HEK293 (cell line): ENCODE data around the gene SPOCK3.

ENCODE experiments used
- CTCF ChIA-PET: fragments of 350-600 bp; formaldehyde crosslinking; extraction: SDS; loops from one replicate; lab custom pipeline; 2021; ENCODE audit warnings: antibody characterized with exemption; lab: Yijun Ruan, JAX
- POLR2A ChIA-PET: fragments of 300-600 bp; formaldehyde crosslinking; extraction: SDS; loops from one replicate; lab custom pipeline; 2020; ENCODE audit warnings: antibody characterized with exemption, inconsistent platforms; lab: Yijun Ruan, JAX
- H3K27ac ChIP-seq: fragments of 200-500 bp; sonication (Bioruptor generic); 2 replicates; pipeline ENCODE4 v1.5.1; 2014; ENCODE audit warnings: low read depth, low read length, control low read depth, inconsistent platforms; ENCODE audit errors: extremely low read depth
- H3K36me3 ChIP-seq, 2 experiments: fragments of 200-500 bp in 1 of 2; sonication (Bioruptor generic) in 1 of 2; 1 replicate in 1 of 2; 2 replicates in 1 of 2; pipeline ENCODE4 v1.5.1; 2014 to 2017; ENCODE audit warnings: inconsistent platforms in 2 of 2, low read length in 2 of 2; ENCODE audit not compliant: control insufficient read depth in 2 of 2, insufficient read depth in 1 of 2
- H3K4me1 ChIP-seq: fragments of 200-500 bp; sonication (Bioruptor generic); 2 replicates; pipeline ENCODE4 v1.5.1; 2014; ENCODE audit warnings: mild to moderate bottlenecking, low read length, inconsistent platforms; ENCODE audit not compliant: control insufficient read depth, insufficient read depth
- H3K4me3 ChIP-seq: 2 replicates; pipeline ENCODE4 v1.5.1; 2011; ENCODE audit warnings: low read depth, mild to moderate bottlenecking, control low read depth, low read length, moderate library complexity
- H3K9me3 ChIP-seq: fragments of 200-500 bp; sonication (Bioruptor generic); 2 replicates; pipeline ENCODE4 v1.5.1; 2014; ENCODE audit warnings: low read depth, low read length, inconsistent platforms; ENCODE audit not compliant: control insufficient read depth, insufficient read depth
- ATF2 ChIP-seq: fragments of 450-650 bp; formaldehyde crosslinking; IDR thresholded peaks from 2 replicates; pipeline ENCODE4 v1.5.1; 2016; ENCODE audit warnings: missing biosample characterization, missing genetic modification characterization, low read depth
- BCL6B ChIP-seq: fragments of 450-650 bp; formaldehyde crosslinking; IDR thresholded peaks from 2 replicates; pipeline ENCODE4 v1.5.1; 2017; ENCODE audit warnings: missing biosample characterization, missing genetic modification characterization
- HOXC10 ChIP-seq: sonication (generic); formaldehyde crosslinking; IDR thresholded peaks from 2 replicates; pipeline ENCODE4 v1.8.1; 2023; ENCODE audit warnings: mild to moderate bottlenecking, missing genetic modification reagents
- INSM2 ChIP-seq: fragments of 450-650 bp; formaldehyde crosslinking; IDR thresholded peaks from 2 replicates; pipeline ENCODE4 v1.5.1; 2016; ENCODE audit warnings: missing biosample characterization, missing genetic modification characterization
- KLF16 ChIP-seq: fragments of 450-650 bp; formaldehyde crosslinking; IDR thresholded peaks from 2 replicates; pipeline ENCODE4 v1.5.1; 2017; ENCODE audit warnings: missing biosample characterization, missing genetic modification characterization
- SETDB1 ChIP-seq: IDR thresholded peaks from one replicate; pipeline ENCODE4 v1.6.1; 2017; ENCODE audit warnings: mild to moderate bottlenecking, low read length, moderate library complexity, mixed read lengths; ENCODE audit not compliant: insufficient read length
- TRIM28 ChIP-seq: IDR thresholded peaks from 2 replicates; pipeline ENCODE4 v1.6.1; 2011; ENCODE audit warnings: low read length, control low read depth, borderline replicate concordance
- ZBTB26 ChIP-seq: fragments of 450-650 bp; formaldehyde crosslinking; optimal IDR thresholded peaks from 2 replicates; pipeline ENCODE3; 2016; ENCODE audit warnings: missing biosample characterization, mild to moderate bottlenecking, missing genetic modification characterization
- ZNF146 ChIP-seq: fragments of 450-650 bp; formaldehyde crosslinking; IDR thresholded peaks from 2 replicates; pipeline ENCODE4 v1.5.1; 2016; ENCODE audit warnings: missing biosample characterization, missing genetic modification characterization
- ZNF157 ChIP-seq: fragments of 450-650 bp; formaldehyde crosslinking; IDR thresholded peaks from 2 replicates; pipeline ENCODE4 v1.5.1; 2016; ENCODE audit warnings: missing biosample characterization, missing genetic modification characterization
- ZNF169 ChIP-seq: fragments of 450-650 bp; formaldehyde crosslinking; IDR thresholded peaks from 2 replicates; pipeline ENCODE4 v1.5.1; 2016; ENCODE audit warnings: missing biosample characterization, missing genetic modification characterization
- ZNF211 ChIP-seq: fragments of 450-650 bp; formaldehyde crosslinking; IDR thresholded peaks from 2 replicates; pipeline ENCODE4 v1.5.1; 2016; ENCODE audit warnings: low read depth, missing biosample characterization, missing genetic modification characterization
- ZNF239 ChIP-seq: fragments of 450-650 bp; formaldehyde crosslinking; IDR thresholded peaks from 2 replicates; pipeline ENCODE4 v1.5.1; 2016; ENCODE audit warnings: missing biosample characterization, missing genetic modification characterization
- ZNF366 ChIP-seq: fragments of 450-650 bp; formaldehyde crosslinking; conservative IDR thresholded peaks from 2 replicates; pipeline ENCODE4 v1.5.1; 2016; ENCODE audit warnings: missing biosample characterization, missing genetic modification characterization
- ZNF426 ChIP-seq: fragments of 450-650 bp; formaldehyde crosslinking; IDR thresholded peaks from 2 replicates; pipeline ENCODE4 v1.5.1; 2017; ENCODE audit warnings: missing biosample characterization, missing genetic modification characterization, mild to moderate bottlenecking, inconsistent platforms, moderate library complexity
- ZNF626 ChIP-seq: fragments of 450-650 bp; sonication (Bioruptor Pico); formaldehyde crosslinking; IDR thresholded peaks from 2 replicates; pipeline ENCODE4 v1.5.1; 2018; ENCODE audit warnings: missing biosample characterization, missing genetic modification characterization, inconsistent platforms
- ZNF629 ChIP-seq: fragments of 450-650 bp; formaldehyde crosslinking; IDR thresholded peaks from 2 replicates; pipeline ENCODE4 v1.5.1; 2017; ENCODE audit warnings: missing biosample characterization, missing genetic modification characterization
- ZNF660 ChIP-seq: fragments of 450-650 bp; IDR thresholded peaks from 2 replicates; pipeline ENCODE4 v1.5.1; 2018; ENCODE audit warnings: missing biosample characterization, mild to moderate bottlenecking, missing genetic modification characterization
- ZNF701 ChIP-seq: fragments of 450-650 bp; formaldehyde crosslinking; IDR thresholded peaks from 2 replicates; pipeline ENCODE4 v1.5.1; 2016; ENCODE audit warnings: missing biosample characterization, missing genetic modification characterization
- ZNF707 ChIP-seq: fragments of 450-650 bp; formaldehyde crosslinking; IDR thresholded peaks from 2 replicates; pipeline ENCODE4 v1.5.1; 2016; ENCODE audit warnings: missing biosample characterization, missing genetic modification characterization
- ZNF776 ChIP-seq: fragments of 450-650 bp; formaldehyde crosslinking; IDR thresholded peaks from 2 replicates; pipeline ENCODE4 v1.5.0; 2017; ENCODE audit warnings: missing biosample characterization, missing genetic modification characterization, borderline replicate concordance

Gene SPOCK3

GRCh38 chr4:167035390-167035789, 198.9 kb downstream of the SPOCK3 start (continued):
- TF ChIP-seq TRIM28 (no peak), ZNF701 (no peak), ZNF776 (tag by site-specific recombination) (no peak)

- ChIA-PET POLR2A (no interaction called here), CTCF (no interaction called here)
- TF ChIP-seq ZBTB26 (tag by site-specific recombination) (no peak), ZNF169 (tag by site-specific recombination) (no peak), SETDB1 (no peak), HOXC10 (CRISPR knock-in tag) (no peak), INSM2 (tag by site-specific recombination) (no peak), ZNF366 (tag by site-specific recombination) (no peak), KLF16 (no peak)
These were observed 199.3 kb downstream of the SPOCK3 start for GRCh38 chr4:167034983-167035382.

GRCh38 chr4:167032871-167033270, 201.4 kb downstream of the SPOCK3 start:
- Histone ChIP-seq H3K9me3 (no peaks in the 10 kb centered on the region), H3K36me3 (no peaks in the 10 kb centered on the region), H3K4me3 (no peak overlapping the region), H3K27ac (no peak overlapping the region), H3K4me1 (no peaks in the 10 kb centered on the region)
- ChIA-PET POLR2A (no interaction called here), CTCF (interaction anchor here (2.5 kb wide), 1 partner anchor 11 kb away, joined by 8 read pairs; no protein-coding TSS in a partner anchor)
- no peak for TF ChIP-seq ZNF146 (tag by site-specific recombination)
- TF ChIP-seq ZNF629, result no peak
- TF ChIP-seq ZNF157 (tag by site-specific recombination), result no peak
- no peak for TF ChIP-seq ATF2 (tag by site-specific recombination)
- TF ChIP-seq ZBTB26 (tag by site-specific recombination), result no peak
- TF ChIP-seq ZNF626, result no peak
- TF ChIP-seq ZNF211 (tag by site-specific recombination), result no peak
- no peak for TF ChIP-seq ZNF660 (tag by site-specific recombination)
- TF ChIP-seq ZNF426 (tag by site-specific recombination), result no peak
- TF ChIP-seq ZNF707 (tag by site-specific recombination), result no peak
- TF ChIP-seq ZNF239 (tag by site-specific recombination), result no peak
- TF ChIP-seq BCL6B (tag by site-specific recombination), result no peak

More at GRCh38 chr4:167034983-167035382, 199.3 kb downstream of the SPOCK3 start:
- Histone ChIP-seq H3K27ac (no peak overlapping the region), H3K9me3 (no peaks in the 10 kb centered on the region), H3K4me1 (no peaks in the 10 kb centered on the region), H3K4me3 (no peak overlapping the region), H3K36me3 (no peaks in the 10 kb centered on the region)
